Suprapubic skin (tissue), 3 donors: ENCODE results near the gene MAD1L1.
"Not testable (repeated sequence)": the region's sequence is repeated elsewhere in the genome, so short reads cannot be mapped to it uniquely, and the experiment has no call there.

Experiments used
- POLR2AphosphoS5 ChIP-seq, 3 donors: sonication (generic); formaldehyde crosslinking; IDR thresholded peaks; one replicate each; pipeline ENCODE4 v1.6.1; 2017; ENCODE audit warnings: antibody characterized with exemption in 3 of 3
- TF ChIP-seq, protein P1 (sequence below), 2 donors: fragments of 200-600 bp in 1 of 2; fragments of 450-650 bp in 1 of 2; sonication (generic) in 1 of 2; IDR thresholded peaks; one replicate each; pipeline ENCODE4 v1.5.1; 2016 to 2019; ENCODE audit warnings: antibody characterized with exemption in 2 of 2, mild to moderate bottlenecking in 1 of 2, moderate library complexity in 1 of 2

DNA sequence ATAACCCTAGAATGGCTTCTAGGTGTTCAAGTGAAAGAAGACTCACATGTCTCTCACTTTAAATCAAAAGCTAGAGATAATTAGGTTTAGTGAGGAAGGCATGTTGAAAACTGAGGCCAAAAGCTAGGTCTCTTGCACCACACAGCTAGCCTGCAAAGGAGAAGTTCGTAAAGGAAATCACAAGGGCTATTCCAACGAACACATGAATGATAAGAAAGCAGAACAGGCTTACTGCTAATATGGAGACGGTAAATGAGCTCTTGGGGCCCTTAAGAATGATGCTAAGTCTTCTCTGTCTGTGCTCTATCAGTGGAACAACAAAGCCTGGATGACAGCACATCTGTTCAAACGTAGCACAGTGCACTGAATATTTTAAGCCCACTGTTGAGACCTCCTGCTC lies 401.3 kb downstream of the MAD1L1 start:
- not testable (repeated sequence) for TF ChIP-seq POLR2AphosphoS5 (IDR thresholded peaks at IDR 0.05)
- TF ChIP-seq, protein P1, sequence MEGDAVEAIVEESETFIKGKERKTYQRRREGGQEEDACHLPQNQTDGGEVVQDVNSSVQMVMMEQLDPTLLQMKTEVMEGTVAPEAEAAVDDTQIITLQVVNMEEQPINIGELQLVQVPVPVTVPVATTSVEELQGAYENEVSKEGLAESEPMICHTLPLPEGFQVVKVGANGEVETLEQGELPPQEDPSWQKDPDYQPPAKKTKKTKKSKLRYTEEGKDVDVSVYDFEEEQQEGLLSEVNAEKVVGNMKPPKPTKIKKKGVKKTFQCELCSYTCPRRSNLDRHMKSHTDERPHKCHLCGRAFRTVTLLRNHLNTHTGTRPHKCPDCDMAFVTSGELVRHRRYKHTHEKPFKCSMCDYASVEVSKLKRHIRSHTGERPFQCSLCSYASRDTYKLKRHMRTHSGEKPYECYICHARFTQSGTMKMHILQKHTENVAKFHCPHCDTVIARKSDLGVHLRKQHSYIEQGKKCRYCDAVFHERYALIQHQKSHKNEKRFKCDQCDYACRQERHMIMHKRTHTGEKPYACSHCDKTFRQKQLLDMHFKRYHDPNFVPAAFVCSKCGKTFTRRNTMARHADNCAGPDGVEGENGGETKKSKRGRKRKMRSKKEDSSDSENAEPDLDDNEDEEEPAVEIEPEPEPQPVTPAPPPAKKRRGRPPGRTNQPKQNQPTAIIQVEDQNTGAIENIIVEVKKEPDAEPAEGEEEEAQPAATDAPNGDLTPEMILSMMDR (IDR thresholded peaks at IDR 0.05): not testable (repeated sequence)
